ENCODE data around the gene TERT.

TERT gene

DNA sequence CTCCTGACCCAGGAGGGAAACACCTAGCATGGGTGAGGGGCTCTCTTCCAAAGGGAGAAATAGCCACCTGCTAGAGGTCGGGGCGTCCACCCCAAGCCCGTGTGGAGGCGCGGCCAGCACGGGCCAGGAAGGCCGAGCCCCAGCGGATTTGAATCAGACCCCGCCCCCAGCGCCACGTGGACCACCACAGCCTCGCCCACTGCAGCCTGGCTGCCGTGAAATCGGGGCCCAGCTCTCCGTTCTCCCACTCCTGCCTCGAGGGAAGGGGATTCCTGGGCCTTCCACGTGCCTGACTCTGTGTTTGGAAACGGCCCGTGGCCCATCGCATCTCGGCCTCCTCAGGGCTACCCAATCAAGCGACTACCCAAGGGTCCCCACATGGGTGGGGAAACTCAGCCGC is 38.1 kb downstream of the TERT start:
- TF ChIP-seq OSR1 (CRISPR knock-in tag; IDR thresholded peaks at IDR 0.05), result no peak
- TF ChIP-seq, protein P1, sequence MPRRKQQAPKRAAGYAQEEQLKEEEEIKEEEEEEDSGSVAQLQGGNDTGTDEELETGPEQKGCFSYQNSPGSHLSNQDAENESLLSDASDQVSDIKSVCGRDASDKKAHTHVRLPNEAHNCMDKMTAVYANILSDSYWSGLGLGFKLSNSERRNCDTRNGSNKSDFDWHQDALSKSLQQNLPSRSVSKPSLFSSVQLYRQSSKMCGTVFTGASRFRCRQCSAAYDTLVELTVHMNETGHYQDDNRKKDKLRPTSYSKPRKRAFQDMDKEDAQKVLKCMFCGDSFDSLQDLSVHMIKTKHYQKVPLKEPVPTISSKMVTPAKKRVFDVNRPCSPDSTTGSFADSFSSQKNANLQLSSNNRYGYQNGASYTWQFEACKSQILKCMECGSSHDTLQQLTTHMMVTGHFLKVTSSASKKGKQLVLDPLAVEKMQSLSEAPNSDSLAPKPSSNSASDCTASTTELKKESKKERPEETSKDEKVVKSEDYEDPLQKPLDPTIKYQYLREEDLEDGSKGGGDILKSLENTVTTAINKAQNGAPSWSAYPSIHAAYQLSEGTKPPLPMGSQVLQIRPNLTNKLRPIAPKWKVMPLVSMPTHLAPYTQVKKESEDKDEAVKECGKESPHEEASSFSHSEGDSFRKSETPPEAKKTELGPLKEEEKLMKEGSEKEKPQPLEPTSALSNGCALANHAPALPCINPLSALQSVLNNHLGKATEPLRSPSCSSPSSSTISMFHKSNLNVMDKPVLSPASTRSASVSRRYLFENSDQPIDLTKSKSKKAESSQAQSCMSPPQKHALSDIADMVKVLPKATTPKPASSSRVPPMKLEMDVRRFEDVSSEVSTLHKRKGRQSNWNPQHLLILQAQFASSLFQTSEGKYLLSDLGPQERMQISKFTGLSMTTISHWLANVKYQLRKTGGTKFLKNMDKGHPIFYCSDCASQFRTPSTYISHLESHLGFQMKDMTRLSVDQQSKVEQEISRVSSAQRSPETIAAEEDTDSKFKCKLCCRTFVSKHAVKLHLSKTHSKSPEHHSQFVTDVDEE (CRISPR knock-in tag; IDR thresholded peaks at IDR 0.05), result no peak
- no peak for TF ChIP-seq ZFP3 (CRISPR knock-in tag; IDR thresholded peaks at IDR 0.05)
- TF ChIP-seq GLIS3 (CRISPR knock-in tag; IDR thresholded peaks at IDR 0.05), result no peak
- no peak for TF ChIP-seq RARB (CRISPR knock-in tag; IDR thresholded peaks at IDR 0.05)
- no peak for TF ChIP-seq ZC3H10 (CRISPR knock-in tag; IDR thresholded peaks at IDR 0.05)
- TF ChIP-seq ESRRG (CRISPR knock-in tag; IDR thresholded peaks at IDR 0.05), result no peak
- TF ChIP-seq ZFP30 (CRISPR knock-in tag; IDR thresholded peaks at IDR 0.05), result no peak
- TF ChIP-seq BACH2 (CRISPR knock-in tag; IDR thresholded peaks at IDR 0.05; ENCODE audit: borderline replicate concordance), result no peak
- no peak for TF ChIP-seq ZNF8 (CRISPR knock-in tag; IDR thresholded peaks at IDR 0.05)
- no peak for TF ChIP-seq SNAI2 (CRISPR knock-in tag; IDR thresholded peaks at IDR 0.05)
- no peak for TF ChIP-seq TOX (CRISPR knock-in tag; IDR thresholded peaks at IDR 0.05; ENCODE audit: borderline replicate concordance)
- no peak for TF ChIP-seq TCF4 (CRISPR knock-in tag; IDR thresholded peaks at IDR 0.05; ENCODE audit: borderline replicate concordance)
- no peak for TF ChIP-seq ARNTL (CRISPR knock-in tag; IDR thresholded peaks at IDR 0.05; ENCODE audit: borderline replicate concordance, low read depth)

DNA sequence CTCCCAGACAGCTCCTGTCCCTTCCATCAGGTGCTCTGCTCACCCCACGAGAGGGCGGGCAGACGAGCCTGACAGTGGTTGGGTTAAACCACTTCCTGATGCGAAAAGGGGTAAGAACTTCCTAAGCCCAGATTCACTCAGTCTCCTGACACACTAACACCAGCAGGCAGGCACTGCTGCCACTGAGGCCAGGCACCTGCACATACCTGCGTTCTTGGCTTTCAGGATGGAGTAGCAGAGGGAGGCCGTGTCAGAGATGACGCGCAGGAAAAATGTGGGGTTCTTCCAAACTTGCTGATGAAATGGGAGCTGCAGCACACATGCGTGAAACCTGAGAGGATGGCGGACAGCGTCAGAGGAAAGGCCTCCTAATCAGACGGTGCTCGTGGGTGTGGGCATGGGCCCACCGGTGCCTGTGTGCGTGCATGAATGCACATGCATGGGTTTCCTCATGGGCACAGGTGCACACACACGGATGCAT is 39.7 kb downstream of the TERT start:
- TF ChIP-seq ESRRG (CRISPR knock-in tag; IDR thresholded peaks at IDR 0.05) (no peak), ZC3H10 (CRISPR knock-in tag; IDR thresholded peaks at IDR 0.05) (no peak), TCF4 (CRISPR knock-in tag; IDR thresholded peaks at IDR 0.05; ENCODE audit: borderline replicate concordance) (no peak), CSRNP3 (CRISPR knock-in tag; IDR thresholded peaks at IDR 0.05) (no peak), CSDC2 (CRISPR knock-in tag; IDR thresholded peaks at IDR 0.05) (no peak), TOX (CRISPR knock-in tag; IDR thresholded peaks at IDR 0.05; ENCODE audit: borderline replicate concordance) (no peak), PATZ1 (CRISPR knock-in tag; IDR thresholded peaks at IDR 0.05; ENCODE audit: borderline replicate concordance) (no peak), CREB5 (CRISPR knock-in tag; IDR thresholded peaks at IDR 0.05; ENCODE audit: low read depth) (no peak), POU6F1 (CRISPR knock-in tag; IDR thresholded peaks at IDR 0.05; ENCODE audit: borderline replicate concordance, low read depth) (no peak)
- TF ChIP-seq, protein P1 (CRISPR knock-in tag; IDR thresholded peaks at IDR 0.05), result no peak
- ATAC-seq, result no peak

More for the DNA sequence above, 38.1 kb downstream of the TERT start:
- no peak for ATAC-seq

Measured in SK-N-SH treated with all-trans-retinoic acid at 6 μM for 48 hours (cell line).